DOHH2 (cell line): ENCODE data around the gene MLLT3.

Source experiments
- EZH2phosphoT487 ChIP-seq: fragments of 200-600 bp; sonication (generic); IDR thresholded peaks from 2 replicates; pipeline ENCODE4 v1.6.1; 2017; ENCODE audit warnings: borderline replicate concordance, mild to moderate bottlenecking, antibody characterized with exemption, low read length, moderate library complexity, mixed read lengths
- TF ChIP-seq, protein P1 (sequence below): fragments of 200-600 bp; sonication (generic); IDR thresholded peaks from one replicate; pipeline ENCODE4 v1.5.1; 2014; ENCODE audit warnings: antibody characterized with exemption, mild to moderate bottlenecking, low read depth, low read length; ENCODE audit not compliant: poor library complexity, severe bottlenecking

DNA sequence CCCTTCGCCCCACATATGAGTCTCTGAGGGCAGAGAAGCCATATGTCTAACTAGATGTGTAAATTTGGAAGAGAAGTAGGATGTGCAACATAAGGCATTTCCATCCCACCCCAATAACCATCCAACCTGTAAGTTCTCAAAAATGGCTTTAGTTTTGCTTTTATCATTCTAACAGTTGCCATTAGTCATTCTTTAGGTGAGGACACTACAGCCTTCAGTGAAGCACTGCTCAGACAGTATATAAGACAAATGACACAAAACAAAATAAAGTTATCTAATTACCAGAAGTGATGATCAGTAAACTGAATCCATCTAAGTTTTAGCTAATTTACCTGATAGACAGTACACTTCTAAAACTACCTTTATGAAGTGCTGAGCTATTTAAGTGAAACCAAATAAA, 23.9 kb downstream of the MLLT3 start:
- TF ChIP-seq, protein P1, sequence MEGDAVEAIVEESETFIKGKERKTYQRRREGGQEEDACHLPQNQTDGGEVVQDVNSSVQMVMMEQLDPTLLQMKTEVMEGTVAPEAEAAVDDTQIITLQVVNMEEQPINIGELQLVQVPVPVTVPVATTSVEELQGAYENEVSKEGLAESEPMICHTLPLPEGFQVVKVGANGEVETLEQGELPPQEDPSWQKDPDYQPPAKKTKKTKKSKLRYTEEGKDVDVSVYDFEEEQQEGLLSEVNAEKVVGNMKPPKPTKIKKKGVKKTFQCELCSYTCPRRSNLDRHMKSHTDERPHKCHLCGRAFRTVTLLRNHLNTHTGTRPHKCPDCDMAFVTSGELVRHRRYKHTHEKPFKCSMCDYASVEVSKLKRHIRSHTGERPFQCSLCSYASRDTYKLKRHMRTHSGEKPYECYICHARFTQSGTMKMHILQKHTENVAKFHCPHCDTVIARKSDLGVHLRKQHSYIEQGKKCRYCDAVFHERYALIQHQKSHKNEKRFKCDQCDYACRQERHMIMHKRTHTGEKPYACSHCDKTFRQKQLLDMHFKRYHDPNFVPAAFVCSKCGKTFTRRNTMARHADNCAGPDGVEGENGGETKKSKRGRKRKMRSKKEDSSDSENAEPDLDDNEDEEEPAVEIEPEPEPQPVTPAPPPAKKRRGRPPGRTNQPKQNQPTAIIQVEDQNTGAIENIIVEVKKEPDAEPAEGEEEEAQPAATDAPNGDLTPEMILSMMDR, result no peak
- TF ChIP-seq EZH2phosphoT487, result no peak
